NCI-H2081 (cell line): ENCODE measurements around the gene ALPG.
"Not testable (repeated sequence)": the region's sequence is repeated elsewhere in the genome, so short reads cannot be mapped to it uniquely, and the experiment has no call there.

Experiments
- DNase-seq, 2 experiments: peaks; one replicate each; lab custom pipeline; 2025; lab: John Stamatoyannopoulos, UW

Gene ALPG

DNA sequence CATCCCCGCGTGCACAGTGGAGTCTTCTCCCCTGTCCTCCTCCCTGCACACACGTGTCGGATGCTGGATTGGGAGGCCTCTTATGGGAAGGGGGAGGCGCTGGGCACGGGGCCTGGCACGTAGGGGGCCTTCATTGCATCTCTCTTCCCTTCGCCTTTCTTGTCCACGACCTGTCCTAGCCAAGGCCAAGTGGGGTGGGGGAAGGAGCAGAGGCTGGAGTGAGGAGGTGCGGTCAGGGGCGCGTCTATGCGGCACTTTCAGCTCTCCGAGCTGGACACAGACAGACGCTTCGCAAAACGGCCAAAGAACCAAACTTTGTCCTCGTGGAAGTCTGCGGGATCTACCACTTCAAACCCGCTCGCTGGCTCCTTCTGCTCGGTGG lies 13.4 kb downstream of the ALPG start:
- DNase-seq = no peak

DNA sequence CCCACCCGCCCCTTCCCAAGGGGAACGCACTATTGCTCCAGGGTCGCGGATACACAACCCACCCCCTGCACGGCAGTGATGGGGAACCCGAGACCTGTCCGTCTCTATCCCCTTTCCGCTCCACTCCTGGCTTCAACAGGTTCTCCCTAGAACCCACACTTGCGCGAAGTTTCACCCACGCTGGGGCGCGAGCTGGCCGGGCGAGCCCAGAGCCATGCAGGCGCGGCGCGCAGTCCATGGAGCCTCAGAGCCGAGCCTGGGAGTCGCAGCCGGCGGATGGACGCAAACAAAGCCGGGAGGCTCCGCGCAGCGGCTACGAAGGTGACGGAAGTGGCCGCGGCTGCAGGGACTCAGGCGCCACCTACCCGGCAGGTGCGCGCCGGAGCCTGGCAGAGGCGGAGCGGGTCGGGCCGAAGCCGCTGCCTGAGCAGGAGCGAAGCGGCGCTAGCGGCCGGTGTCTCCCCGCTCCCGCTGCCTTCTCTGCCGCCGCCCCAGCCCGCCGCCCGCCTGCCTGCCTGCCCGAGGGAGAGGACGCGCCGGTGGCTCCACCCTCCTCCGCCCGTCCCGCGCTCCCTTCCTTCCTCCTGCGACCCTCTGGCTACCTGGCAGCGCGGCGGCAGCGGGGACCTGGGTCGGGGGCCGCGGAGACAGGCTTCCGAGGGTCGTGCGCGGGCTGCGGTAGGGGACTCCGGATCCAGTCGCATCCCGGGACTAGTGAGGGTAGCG lies 14.0 kb downstream of the ALPG start:
- peak; percentile 62 to 84 for DNase-seq

DNA sequence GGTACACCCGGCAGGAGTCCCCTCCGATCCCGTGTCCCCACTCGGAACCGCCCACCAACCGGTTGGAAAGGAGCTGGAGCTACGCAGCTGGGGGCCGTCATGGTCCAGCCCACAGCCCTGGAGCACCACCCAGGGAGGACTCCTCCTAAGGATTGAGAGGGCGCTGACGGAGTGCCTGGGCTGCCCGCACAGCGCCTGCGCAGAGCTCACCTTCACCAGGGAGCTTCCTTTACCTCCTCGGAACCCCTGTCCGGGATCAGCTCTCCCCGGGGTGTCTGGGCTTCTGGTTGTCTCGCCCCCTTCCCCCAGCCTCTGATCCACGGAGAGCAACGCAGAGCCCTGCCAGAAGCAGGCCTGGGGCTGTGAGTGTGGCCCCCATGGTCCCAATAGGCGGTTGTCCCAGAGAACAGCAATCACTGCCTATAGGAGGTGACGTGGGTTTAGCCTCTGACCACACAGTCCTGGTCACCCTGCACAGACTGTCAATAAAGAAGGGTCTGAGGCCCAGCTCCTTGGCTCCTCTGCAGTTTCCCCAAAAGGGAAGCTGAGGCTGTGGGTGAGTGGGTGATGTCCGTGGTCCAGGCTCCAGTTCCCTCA lies 14.6 kb downstream of the ALPG start:
- no peak for DNase-seq

DNA sequence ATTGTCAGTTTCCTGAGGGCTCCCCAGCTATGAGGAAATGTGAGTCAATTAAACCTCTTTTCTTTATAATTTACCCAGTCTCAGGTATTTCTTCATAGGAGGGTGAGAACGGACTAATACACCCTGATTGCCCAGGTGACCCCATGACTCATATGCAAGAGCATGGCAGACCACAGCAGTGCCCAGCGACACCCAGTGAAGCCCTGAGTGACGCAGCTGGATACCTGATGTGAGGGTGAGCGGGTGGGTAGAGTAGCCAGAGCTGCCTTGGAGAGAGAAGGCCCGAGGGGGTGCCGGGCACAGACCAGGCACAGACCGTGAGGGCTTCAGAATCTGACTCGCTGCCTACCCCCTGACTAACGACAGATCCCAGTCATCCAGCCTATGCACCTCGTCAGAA lies 15.4 kb downstream of the ALPG start:
- DNase-seq = no peak

DNA sequence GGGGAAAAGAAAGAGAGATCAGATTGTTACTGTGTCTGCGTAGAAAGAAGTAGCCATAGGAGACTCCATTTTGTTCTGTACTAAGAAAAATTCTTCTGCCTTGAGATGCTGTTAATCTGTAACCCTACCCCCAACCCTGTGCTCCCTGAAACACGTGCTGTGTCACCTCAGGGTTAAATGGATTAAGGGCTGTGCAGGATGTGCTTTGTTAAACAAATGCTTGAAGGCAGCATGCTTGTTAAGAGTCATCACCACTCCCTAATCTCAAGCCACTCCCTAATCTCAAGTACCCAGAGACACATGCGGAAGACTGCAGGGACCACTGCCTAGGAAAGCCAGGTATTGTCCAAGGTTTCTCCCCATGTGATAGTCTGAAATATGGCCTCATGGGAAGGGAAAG lies 16.4 kb downstream of the ALPG start:
- DNase-seq = not testable (repeated sequence)

DNA sequence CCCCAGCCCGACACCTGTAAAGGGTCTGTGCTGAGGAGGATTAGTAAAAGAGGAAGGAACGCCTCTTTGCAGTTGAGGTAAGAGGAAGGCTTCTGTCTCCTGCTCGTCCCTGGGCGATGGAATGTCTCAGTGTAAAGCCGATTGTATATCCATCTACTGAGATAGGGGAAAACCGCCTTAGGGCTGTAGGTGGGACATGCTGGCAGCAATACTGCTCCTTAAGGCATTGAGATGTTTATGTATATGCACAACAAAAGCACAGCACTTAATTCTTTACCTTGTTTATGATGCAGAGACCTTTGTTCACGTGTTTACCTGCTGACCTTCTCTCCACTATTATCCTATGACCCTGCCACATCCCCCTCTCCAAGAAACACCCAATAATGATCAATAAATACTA lies 16.8 kb downstream of the ALPG start:
- DNase-seq = not testable (repeated sequence)

DNA sequence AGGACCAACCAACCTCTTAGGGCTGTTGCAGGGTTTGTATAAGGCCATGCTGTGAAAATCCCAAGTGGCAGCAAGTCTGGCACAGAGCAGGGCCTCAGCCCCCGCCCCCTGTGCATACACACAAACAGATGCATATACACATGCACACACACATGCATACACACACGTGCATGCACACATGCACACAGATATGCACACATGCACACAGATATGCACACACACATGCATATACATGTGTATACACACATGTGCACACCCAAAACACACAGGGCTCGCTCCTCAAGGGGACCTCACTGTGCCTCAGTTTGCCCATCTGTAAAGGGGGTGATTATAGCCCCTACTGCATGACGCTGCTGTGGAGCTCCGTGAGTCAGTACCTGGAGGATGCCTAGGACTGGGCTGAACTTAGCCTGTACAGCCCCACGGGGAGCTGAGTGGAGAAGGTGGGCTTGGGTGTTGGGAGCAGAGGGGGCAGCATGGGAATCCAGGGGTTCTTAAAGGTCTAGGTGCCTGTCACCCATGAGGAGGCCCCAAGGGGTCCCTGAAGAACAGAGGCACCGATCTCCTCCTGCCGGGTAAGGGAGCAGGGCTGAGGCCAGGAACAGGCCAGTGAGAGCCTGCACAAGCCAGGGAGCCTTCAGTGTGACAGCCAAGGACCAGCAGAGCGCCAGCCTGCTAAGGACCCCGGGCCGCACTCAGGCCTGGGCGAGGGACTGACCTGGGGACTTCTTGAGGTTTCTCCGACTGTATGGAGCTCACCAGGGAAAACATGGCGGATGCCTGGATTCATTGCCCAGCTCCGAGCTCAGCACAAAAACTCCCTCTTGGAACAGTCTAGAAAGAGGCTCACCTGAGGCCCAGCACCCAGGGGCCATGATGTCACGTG lies 25.3 kb downstream of the ALPG start:
- DNase-seq = no peak

DNA sequence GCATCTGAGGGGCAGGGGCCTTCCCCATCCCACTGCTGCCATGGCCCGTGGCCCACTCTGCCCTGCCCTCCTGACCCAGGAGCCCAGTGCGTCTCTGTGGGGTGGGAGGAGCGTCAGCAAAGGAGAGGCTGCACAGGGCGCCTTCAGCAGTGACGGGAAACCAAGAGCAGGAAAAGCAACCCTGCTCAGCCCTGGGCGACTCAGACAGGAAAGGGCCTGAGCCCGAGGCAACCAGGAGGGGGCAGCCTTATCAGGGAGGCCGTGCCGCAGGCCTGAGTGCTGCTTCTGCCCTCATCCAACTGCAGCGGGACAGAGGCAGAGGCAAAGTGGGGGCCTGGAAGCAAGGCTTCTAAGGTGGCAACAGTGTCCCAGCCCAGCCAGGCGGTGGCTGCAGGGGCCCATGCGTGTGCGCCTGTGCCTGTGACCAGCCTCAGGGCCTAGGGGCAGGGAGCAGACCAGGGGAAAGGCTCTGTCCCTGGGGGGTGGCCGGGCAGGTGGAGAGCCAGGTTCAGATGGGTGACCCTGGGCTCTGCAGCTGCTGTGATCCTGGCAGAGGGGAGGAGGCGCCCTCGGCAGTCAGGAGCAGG lies 26.0 kb downstream of the ALPG start:
- no peak for DNase-seq

DNA sequence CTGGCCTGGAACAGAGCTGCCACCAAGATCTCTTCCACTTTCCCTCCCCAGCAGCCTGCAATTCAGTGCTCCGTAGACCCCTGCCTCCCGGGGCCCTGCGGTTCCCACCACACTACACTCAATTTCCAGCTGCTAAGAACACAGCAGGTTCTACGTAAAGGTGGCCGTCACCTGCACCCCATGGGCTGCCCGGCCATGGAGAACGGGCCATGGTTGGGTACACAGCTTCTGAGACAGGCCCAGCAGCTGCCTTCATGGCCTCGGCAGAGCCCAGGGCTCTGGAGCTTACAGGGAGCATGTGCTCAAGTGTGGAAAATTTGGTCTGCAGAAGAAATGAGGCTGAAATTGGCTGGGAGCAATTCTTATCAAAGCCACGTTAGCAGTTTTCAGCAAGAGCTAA lies 27.0 kb downstream of the ALPG start:
- not testable (repeated sequence) for DNase-seq

DNA sequence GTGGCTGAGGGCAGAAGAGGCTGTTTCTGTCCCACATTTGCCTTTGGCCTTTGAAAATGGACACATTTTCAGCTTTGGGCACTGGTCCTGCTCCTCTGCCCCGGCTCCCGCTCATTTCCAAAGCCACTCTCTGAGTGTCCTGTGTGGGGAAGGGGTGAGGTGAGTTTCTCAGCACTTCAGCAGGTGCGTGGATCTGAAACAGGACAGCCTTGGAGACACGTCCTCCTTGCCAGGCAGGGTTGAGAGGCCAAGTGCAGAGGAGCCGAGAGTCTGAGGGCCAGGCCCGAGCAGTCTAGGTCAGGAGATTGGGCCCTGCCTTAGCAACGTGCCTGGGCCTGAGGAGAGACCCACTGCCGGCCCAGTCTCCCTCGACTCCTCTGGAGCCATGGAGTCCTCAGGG lies 27.4 kb downstream of the ALPG start:
- DNase-seq = no peak

DNA sequence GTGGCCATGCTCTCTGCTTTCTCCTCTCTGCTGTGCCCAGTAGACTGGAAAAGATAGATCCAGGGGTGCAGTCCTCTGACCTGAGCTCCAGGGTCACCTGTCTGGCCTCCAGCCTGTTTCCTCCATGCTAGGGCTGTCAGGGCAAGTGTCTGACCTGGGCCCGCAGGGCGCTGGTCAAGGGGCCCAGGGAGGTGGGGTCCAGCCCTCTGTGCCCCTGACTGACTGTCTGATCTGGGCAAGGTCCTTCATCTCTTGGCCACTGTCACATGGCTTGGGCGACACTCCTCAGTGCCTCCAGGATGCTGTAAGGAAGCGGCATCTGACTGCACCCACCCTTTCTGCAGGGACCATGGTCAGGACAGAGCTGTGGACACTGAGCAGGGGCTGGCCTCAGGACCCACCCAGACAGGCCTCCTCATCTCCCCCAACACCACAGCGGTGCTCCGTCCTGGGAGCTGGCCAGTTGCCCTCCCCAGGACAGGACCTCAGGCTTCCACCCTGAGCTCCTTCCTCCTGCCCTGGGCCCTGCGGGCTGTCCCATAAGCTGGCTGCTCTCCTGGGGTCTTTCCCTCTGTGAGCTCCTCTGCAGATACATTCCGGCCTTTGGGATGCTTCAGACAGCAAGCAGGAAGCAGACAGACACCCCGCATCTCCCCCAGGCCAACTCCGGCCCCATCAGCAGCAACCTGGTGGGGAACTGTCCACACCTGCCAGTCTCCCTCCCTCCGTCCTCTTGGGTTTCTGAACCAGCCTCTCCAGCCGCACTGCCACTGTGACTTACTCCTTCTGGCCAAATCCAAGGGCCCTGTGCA lies 28.1 kb downstream of the ALPG start:
- no peak for DNase-seq

DNA sequence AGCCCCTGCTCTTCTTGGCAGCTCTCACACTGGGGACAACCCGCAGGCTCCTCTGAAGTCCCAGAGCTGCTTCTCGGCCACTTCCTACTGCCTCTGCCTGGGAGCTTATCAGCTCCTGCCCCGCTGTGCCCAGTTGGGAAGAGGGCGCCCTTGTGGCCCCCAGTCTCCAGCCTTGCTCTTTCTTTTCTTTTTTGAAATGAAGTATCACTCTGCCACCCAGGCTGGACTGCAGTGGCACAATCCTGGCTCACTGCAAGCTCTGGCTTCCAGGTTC lies 28.7 kb downstream of the ALPG start:
- no peak for DNase-seq

DNA sequence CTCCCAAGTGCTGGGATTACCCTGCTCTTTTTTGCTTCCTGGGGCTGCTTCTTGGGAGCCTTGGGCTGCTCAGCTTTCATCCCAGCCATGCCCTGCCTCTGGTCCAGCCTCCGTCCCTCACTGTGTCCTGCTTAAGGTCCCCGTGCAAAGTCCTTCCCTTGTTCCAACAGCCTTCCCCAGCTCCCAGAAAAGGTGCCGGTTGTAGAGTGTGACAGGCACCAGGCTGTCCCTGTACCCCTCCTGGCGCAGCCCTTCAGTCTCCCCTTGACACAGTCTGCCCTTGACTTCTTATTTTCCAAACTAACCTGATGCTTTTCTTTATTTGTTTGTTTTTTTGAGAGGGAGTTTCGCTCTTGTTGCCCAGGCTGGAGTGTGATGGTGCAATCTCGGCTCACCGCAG lies 29.2 kb downstream of the ALPG start:
- no peak for DNase-seq

DNA sequence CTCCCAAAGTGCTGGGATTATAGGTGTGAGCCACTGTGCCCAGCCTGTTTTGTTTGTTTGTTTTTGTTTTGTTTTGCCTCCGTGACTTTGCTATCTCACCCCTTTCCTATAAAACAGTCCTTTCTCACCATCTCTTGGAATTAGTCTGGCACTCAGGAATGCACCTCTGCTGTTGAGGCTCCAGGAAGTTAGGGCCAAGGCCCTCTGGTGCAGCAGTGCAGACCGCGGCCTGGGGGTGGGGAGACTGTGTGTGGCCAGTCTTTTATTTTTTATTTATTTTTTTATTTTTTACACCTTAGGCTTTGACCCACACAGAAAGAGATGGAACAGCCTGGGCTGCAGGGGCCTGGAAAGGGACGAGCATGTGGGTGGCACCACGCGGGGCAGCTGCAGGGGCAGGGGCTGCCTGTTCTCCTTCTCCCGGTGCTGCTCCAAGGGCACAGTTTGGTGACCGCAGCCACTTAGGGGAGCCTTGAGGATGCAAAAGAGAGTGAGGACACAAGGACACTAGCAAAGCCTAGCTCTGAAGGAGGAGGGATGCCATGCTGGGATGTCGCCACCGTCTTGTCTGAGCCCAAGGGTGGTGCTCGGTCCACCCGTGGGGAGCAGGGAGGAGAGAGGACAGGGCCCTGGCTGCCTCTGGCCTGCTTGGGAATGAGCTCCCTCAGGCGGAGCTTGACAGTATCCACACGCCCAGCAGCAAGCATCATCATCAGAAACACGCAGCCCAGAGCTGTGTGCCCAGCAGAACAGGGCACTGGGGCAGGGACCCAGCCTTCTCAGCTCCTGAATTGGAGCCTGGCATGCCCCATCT lies 29.9 kb downstream of the ALPG start:
- no peak for DNase-seq

DNA sequence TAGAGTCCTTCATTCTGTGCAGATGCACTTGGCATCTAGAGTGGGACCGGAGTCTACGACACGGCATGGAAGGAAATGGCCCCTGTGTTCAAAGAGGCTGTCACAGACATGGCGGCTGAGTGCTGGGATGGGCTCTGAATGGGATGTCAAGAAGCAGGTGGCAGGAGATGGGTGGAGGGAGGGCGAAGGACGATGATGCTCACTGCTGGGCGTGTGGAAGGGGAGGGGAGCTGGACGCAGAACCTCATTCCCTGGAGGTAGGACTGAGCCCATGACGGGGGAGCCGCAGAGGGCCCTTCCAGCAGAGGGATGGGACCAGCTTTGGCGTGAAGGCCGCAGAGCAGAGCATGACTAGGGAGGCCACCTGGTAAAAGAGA lies 30.5 kb downstream of the ALPG start:
- DNase-seq = no peak

DNA sequence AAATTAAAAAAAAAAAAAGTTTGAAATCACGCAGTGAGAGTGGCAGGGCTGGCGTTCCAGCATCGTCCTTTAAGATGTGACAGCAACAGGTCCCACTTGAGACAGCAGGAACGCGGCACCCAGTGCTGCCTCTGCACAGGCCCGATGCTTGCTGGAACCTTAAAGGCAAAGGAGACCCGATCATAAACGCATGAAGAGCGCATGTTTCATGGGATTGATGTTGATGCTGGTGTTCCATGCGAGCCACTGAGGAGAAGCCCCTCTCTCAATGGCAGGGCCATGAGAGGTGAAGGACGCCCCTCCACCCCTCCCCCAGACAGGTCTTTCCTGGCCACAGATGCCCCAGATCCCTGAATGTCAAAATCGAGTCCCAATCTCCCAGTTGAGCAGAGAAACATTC lies 31.4 kb downstream of the ALPG start:
- DNase-seq = no peak

DNA sequence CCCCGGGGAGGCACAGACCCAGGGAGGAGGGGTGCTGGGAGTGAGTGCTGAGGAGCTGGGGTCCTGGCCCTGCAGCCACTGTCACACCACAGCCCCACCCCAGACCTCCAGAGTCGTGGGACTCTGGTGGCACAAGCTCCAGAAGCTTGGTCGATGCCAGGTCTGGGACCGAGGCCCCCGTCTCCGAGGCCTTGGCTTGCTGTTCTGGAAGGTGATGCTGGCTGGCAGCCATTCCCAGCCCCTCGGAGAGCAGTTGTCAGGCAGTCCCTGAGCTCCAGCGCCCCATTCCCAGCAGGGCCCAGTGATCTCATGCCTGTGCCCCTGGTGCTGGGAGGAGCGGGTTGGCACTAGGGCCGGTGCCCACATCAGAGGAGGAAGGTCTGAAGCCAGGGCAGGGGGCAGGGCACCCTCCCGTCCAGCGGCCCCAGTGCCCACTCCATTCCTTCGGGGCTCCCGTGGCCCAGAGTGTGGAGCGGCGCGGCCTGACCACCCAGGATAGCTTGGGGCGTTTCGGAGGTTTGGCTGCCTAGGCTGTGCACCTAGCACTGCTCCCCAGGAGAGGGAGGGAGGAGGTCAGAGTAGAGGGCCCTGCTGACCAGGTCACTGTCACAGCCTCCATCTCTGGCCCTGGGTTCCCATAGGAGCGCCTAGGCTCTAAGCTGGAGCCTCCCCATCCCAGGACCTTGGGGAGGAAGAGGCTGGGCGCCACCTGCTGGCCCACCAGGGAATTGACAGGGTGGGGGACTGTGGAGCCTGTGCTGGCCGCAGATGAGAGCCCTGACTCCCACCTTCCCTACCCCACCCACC lies 32.5 kb downstream of the ALPG start:
- peak in 1 of 2 experiments; percentile 19 for DNase-seq

DNA sequence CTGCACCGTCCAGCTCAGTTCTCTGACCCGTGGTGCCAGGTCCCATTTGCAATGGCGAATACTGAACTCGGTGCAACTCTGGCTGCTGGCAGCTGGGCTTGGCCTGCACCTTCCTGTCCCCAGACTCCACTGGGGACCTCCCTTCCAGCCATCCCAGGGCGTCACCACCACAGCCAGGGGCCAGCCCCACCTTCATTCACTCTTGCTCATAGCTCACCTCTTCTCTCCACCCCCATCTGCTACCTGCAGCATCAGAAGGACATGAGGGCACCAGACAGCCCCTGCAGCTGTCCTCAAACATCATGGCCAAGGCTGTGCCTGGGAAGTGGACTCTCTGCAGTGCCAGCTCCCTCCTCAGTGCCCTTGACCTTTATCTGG lies 33.1 kb downstream of the ALPG start:
- DNase-seq = no peak

DNA sequence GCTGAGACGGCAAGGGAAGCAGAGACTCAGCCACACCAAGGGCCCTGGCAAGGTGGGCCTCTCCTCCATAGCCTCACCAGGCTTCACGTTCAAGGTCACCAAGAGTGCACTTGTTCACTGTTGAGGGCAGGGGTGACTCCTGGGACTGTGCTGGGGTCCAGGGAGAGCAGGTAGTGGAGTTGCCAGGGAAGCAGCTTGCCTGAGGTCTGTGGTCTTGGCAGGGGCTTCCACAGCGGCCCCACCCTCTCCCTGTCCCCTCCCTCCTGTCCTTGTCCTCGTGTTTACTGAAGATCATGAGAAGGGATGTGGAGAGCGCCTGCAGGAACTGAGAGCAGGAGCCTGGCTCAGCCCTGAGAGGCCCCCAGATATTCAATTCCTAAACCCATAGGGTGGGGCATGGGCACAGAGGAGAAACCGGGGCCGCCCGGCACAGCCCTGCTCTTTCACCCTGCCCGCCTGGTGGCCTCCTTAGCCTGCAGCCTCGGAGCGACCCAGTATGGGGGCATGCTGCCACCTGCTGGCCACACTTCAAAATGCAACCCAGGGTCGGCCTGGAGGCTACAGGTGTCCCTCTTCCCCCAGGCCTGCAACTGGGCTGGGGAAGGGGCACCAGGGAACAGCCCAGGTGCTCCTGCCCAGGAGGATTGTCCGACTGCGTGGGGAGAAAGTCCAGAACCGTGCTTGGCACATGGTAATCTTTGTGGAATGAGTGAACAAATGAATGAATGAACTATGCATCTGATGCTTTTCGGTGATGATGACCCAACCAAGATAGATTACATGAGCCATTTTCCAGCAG lies 33.8 kb downstream of the ALPG start:
- peak; percentile 70 to 71 for DNase-seq
